ENCODE data around the gene PPIP5K1.

The PPIP5K1 gene

DNA sequence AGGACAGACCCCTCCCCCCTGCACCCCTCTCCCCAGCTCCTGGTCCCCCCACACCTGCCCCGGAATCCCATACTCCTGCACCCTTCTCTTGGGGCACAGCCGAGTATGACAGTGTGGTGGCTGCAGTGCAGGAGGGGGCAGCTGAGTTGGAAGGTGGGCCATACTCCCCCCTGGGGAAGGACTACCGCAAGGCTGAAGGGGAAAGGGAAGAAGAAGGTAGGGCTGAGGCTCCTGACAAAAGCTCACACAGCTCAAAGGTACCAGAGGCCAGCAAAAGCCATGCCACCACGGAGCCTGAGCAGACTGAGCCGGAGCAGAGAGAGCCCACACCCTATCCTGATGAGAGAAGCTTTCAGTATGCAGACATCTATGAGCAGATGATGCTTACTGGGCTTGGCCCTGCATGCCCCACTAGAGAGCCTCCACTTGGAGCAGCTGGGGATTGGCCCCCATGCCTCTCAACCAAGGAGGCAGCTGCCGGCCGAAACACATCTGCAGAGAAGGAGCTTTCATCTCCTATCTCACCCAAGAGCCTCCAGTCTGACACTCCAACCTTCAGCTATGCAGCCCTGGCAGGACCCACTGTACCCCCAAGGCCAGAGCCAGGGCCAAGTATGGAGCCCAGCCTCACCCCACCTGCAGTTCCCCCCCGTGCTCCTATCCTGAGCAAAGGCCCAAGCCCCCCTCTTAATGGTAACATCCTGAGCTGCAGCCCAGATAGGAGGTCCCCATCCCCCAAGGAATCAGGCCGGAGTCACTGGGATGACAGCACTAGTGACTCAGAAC, 62.8 kb downstream of the PPIP5K1 start:
- Histone ChIP-seq H3K4me1 (ENCODE audit: control insufficient read depth in 1 of 2, insufficient read depth in 1 of 2, low read depth in 1 of 2, low read length in 1 of 2) (no peaks in the 10 kb centered on the region), H3K27me3 (no peaks in the 10 kb centered on the region), H3K27ac (no peak overlapping the region), H3K9me3 (no peaks in the 10 kb centered on the region), H3K36me3 (no peaks in the 10 kb centered on the region), H3K4me3 (ENCODE audit: low read depth in 1 of 2, low read length in 1 of 2) (no peak overlapping the region)
- TF ChIP-seq, protein P1, sequence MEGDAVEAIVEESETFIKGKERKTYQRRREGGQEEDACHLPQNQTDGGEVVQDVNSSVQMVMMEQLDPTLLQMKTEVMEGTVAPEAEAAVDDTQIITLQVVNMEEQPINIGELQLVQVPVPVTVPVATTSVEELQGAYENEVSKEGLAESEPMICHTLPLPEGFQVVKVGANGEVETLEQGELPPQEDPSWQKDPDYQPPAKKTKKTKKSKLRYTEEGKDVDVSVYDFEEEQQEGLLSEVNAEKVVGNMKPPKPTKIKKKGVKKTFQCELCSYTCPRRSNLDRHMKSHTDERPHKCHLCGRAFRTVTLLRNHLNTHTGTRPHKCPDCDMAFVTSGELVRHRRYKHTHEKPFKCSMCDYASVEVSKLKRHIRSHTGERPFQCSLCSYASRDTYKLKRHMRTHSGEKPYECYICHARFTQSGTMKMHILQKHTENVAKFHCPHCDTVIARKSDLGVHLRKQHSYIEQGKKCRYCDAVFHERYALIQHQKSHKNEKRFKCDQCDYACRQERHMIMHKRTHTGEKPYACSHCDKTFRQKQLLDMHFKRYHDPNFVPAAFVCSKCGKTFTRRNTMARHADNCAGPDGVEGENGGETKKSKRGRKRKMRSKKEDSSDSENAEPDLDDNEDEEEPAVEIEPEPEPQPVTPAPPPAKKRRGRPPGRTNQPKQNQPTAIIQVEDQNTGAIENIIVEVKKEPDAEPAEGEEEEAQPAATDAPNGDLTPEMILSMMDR (IDR thresholded peaks at IDR 0.05) = no peak

DNA sequence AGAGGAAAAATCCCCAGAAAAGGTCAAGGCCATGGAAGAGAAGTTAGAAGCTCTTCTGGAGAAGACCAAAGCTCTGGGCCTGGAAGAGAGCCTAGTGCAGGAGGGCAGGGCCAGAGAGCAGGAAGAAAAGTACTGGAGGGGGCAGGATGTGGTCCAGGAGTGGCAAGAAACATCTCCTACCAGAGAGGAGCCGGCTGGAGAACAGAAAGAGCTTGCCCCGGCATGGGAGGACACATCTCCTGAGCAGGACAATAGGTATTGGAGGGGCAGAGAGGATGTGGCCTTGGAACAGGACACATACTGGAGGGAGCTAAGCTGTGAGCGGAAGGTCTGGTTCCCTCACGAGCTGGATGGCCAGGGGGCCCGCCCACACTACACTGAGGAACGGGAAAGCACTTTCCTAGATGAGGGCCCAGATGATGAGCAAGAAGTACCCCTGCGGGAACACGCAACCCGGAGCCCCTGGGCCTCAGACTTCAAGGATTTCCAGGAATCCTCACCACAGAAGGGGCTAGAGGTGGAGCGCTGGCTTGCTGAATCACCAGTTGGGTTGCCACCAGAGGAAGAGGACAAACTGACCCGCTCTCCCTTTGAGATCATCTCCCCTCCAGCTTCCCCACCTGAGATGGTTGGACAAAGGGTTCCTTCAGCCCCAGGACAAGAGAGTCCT, 63.6 kb downstream of the PPIP5K1 start:
- Histone ChIP-seq H3K27me3 (no peaks in the 10 kb centered on the region), H3K4me3 (ENCODE audit: low read depth in 1 of 2, low read length in 1 of 2) (no peak overlapping the region), H3K4me1 (ENCODE audit: control insufficient read depth in 1 of 2, insufficient read depth in 1 of 2, low read depth in 1 of 2, low read length in 1 of 2) (no peaks in the 10 kb centered on the region), H3K27ac (no peak overlapping the region), H3K36me3 (no peaks in the 10 kb centered on the region), H3K9me3 (no peaks in the 10 kb centered on the region)
- TF ChIP-seq, protein P1 (IDR thresholded peaks at IDR 0.05) = no peak

DNA sequence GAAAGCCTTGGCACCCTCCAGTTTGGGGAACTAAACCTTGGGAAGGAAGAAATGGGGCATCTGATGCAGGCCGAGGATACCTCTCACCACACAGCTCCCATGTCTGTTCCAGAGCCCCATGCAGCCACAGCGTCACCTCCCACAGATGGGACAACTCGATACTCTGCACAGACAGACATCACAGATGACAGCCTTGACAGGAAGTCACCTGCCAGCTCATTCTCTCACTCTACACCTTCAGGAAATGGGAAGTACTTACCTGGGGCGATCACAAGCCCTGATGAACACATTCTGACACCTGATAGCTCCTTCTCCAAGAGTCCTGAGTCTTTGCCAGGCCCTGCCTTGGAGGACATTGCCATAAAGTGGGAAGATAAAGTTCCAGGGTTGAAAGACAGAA, 64.9 kb downstream of the PPIP5K1 start:
- Histone ChIP-seq H3K27ac (no peak overlapping the region), H3K27me3 (no peaks in the 10 kb centered on the region), H3K9me3 (no peaks in the 10 kb centered on the region), H3K4me3 (ENCODE audit: low read depth in 1 of 2, low read length in 1 of 2) (no peak overlapping the region), H3K4me1 (ENCODE audit: control insufficient read depth in 1 of 2, insufficient read depth in 1 of 2, low read depth in 1 of 2, low read length in 1 of 2) (no peaks in the 10 kb centered on the region), H3K36me3 (no peaks in the 10 kb centered on the region)
- TF ChIP-seq, protein P1 (IDR thresholded peaks at IDR 0.05) = no peak

DNA sequence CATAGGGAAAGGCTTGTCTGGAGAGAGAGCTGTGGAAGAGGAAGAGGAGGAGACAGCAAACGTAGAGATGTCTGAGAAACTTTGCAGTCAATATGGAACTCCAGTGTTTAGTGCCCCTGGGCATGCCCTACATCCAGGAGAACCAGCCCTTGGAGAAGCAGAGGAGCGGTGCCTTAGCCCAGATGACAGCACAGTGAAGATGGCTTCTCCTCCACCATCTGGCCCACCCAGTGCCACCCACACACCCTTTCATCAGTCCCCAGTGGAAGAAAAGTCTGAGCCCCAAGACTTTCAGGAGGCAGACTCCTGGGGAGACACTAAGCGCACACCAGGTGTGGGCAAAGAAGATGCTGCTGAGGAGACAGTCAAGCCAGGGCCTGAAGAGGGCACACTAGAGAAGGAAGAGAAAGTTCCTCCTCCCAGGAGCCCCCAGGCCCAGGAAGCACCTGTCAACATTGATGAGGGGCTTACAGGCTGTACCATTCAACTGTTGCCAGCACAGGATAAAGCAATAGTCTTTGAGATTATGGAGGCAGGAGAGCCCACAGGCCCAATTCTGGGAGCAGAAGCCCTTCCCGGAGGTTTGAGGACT, 65.7 kb downstream of the PPIP5K1 start:
- H3K27ac ChIP-seq = no peak overlapping the region
- peaks cover 7% of the 10 kb centered on the region for H3K27me3 ChIP-seq
- no peaks in the 10 kb centered on the region for H3K9me3 ChIP-seq
- no peak overlapping the region for H3K4me3 ChIP-seq (ENCODE audit: low read depth in 1 of 2, low read length in 1 of 2)
- H3K4me1 ChIP-seq (ENCODE audit: control insufficient read depth in 1 of 2, insufficient read depth in 1 of 2, low read depth in 1 of 2, low read length in 1 of 2) = no peaks in the 10 kb centered on the region
- TF ChIP-seq, protein P1 (IDR thresholded peaks at IDR 0.05) = no peak
- H3K36me3 ChIP-seq = no peaks in the 10 kb centered on the region

DNA sequence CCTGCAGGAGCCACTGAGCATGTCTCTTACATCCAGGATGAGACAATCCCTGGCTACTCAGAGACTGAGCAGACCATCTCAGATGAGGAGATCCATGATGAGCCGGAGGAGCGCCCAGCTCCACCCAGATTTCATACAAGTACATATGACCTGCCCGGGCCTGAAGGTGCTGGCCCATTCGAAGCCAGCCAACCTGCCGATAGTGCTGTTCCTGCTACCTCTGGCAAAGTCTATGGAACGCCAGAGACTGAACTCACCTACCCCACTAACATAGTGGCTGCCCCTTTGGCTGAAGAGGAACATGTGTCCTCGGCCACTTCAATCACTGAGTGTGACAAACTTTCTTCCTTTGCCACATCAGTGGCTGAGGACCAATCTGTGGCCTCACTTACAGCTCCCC, 66.4 kb downstream of the PPIP5K1 start:
- no peak overlapping the region for H3K27ac ChIP-seq
- H3K36me3 ChIP-seq = no peaks in the 10 kb centered on the region
- H3K4me3 ChIP-seq (ENCODE audit: low read depth in 1 of 2, low read length in 1 of 2) = no peak overlapping the region
- peaks cover 14% of the 10 kb centered on the region for H3K27me3 ChIP-seq
- TF ChIP-seq, protein P1 (IDR thresholded peaks at IDR 0.05) = no peak
- H3K9me3 ChIP-seq = no peaks in the 10 kb centered on the region
- H3K4me1 ChIP-seq (ENCODE audit: control insufficient read depth in 1 of 2, insufficient read depth in 1 of 2, low read depth in 1 of 2, low read length in 1 of 2) = peaks cover 0 to 1% of the 10 kb centered on the region in 2 experiments
